ENCODE measurements around the gene SLC29A1.

- TF ChIP-seq POLR2A (IDR thresholded peaks at IDR 0.05): no peak
- TF ChIP-seq, protein P1, sequence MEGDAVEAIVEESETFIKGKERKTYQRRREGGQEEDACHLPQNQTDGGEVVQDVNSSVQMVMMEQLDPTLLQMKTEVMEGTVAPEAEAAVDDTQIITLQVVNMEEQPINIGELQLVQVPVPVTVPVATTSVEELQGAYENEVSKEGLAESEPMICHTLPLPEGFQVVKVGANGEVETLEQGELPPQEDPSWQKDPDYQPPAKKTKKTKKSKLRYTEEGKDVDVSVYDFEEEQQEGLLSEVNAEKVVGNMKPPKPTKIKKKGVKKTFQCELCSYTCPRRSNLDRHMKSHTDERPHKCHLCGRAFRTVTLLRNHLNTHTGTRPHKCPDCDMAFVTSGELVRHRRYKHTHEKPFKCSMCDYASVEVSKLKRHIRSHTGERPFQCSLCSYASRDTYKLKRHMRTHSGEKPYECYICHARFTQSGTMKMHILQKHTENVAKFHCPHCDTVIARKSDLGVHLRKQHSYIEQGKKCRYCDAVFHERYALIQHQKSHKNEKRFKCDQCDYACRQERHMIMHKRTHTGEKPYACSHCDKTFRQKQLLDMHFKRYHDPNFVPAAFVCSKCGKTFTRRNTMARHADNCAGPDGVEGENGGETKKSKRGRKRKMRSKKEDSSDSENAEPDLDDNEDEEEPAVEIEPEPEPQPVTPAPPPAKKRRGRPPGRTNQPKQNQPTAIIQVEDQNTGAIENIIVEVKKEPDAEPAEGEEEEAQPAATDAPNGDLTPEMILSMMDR (IDR thresholded peaks at IDR 0.05): no peak
Measured at GRCh38 chr6:44180406-44180805, 43.0 kb upstream of the SLC29A1 start.
